HG02973 (cell line): ENCODE measurements around the gene SDK2.

ENCODE experiments used
- ATAC-seq: cut with Tn5 transposase; IDR thresholded peaks from one replicate; pipeline ENCODE4 v1.9.1; 2021; ENCODE audit warnings: moderate library complexity; ENCODE audit not compliant: unreplicated experiment

SDK2 gene

DNA sequence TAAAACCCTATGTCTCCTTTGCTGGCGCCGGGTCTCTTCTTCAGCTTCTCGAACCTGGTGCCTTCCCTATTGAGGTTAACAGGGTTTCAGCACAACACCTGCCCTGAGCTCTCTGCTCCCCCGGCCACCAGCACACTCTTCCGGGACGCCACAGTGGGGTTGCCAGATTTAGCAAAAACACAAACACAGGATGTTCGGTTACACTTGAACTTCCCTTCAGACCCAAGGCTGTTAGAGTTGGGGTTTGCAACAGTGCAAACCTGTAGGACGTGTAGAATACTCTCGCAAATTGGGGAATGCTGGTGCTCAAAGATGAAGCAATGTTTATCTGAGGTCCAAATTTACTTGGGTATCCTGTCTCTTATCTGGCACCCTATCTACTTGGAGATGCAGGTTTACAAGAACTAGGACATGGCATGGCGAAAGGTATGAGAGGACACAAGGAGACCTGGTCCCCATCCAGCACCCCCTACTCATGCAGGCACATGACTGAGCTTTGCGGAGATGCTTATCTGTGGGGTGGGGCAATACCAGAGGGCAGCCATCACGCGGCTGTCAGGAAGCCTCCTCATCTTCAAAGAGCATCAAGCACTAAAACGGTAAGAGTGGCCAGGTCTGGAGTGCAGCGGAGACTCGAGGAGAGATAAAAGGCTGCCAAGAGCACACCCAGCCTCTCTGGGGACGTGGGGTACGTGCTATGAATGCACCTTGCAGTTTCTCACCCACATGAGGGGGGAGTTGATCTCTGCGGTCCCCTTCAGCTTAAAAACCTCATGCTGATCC lies 52.8 kb downstream of the SDK2 start:
- peak; percentile 62 for ATAC-seq

GRCh38 chr17:73589363-73589980 lies 54.8 kb downstream of the SDK2 start:
- ATAC-seq = no peak

GRCh38 chr17:73588891-73589290 lies 55.4 kb downstream of the SDK2 start:
- ATAC-seq = no peak

GRCh38 chr17:73588301-73588846 lies 55.9 kb downstream of the SDK2 start:
- ATAC-seq = no peak

DNA sequence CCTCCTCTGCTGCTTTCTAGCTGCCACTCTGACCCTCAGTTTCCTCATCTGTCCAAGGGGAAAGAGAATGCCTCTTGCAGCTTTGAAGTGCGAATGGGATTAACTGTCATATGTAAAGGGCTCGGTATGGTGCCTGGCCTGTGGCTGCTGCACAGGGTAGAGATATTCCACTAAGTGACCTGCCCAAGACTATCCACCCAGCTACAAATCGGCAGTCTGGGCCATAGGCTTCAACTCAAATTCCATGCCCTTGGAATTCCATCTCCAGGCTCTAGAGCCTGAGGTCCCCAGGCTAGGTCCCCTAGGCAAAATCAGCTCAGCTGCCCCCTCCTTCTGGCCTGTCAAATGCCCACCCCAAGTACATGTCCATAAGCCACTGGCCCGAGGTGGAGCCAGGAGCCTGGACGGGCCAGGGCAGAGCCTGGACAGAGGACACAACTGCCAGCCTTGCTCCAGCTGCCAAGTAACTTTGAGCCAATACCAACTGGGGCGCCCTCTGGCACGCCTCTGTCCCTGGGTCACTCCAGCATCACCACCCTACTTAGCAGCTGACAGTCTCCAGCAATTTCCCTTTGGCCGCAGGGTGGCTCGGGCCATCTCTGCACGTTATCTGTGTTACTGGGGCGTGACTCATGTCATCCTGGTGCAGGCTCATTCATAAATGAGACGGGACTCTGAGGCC lies 57.2 kb downstream of the SDK2 start:
- no peak for ATAC-seq

DNA sequence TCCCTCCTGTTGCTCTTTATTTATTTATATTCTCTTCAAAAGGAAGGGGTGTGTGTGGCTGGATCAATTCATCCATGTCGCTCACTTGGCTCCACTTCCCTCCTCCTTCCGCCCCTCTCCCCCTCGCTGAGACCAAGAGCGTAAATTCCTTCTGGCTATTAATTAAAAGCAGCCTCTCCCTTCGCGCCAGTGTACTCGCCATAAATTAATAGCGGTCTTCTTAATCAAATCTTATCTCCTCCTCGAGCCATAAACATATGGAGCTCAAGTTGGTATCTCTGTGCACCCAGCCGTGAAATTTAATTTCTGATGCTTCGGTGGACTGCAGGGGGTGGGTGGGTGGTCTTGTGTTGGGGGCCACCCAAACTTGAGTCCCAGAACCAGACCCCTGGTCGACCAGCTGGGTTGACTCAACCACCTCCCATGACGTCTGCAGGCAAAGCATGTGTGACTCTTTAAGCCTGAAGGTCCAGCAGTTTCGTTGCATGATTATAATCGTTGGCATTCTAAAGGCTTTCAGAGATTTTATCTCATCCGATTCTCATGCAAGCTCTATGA lies 57.9 kb downstream of the SDK2 start:
- ATAC-seq = no peak

DNA sequence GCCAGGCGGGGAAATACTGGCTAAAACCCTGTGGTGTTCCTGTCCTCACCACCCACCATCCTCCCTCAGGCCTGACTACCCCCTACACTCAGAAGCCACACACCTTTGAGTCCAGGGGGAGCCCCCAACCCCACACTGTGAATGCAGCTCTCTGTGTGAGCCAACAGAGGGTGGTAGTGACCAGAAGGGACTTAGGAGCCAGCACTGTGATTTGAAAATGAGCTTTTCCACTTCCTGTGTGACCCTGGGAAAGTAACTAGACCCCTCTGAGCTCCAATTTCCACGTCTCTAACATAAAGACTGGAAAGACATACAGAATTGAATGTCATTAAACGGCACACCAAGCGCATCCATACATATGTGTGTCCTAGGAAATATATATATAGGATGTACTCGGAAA lies 58.7 kb downstream of the SDK2 start:
- no peak for ATAC-seq

GRCh38 chr17:73584987-73585386 lies 59.3 kb downstream of the SDK2 start:
- no peak for ATAC-seq

GRCh38 chr17:73584049-73584448 lies 60.2 kb downstream of the SDK2 start:
- ATAC-seq = no peak

DNA sequence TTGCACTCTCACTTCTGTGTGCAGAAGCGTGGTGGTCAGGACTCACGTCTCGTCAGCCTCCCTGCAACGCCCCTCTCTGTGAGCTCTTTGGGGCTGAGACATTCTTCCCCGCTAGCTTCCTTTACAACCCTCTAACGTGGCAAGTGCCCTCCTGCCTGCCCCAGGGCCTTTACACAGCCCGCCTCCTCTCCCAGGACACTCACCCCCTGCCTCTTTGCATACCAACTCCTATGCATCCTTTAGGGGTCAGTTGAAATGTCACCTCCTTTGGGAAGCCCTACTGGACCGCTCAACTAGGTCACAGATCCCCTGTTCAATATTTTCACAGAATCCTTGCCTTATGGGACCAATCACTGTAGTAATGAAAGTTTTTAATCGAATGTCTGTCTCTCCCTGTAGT lies 61.4 kb downstream of the SDK2 start:
- no peak for ATAC-seq

GRCh38 chr17:73582359-73582758 lies 61.9 kb downstream of the SDK2 start:
- no peak for ATAC-seq

DNA sequence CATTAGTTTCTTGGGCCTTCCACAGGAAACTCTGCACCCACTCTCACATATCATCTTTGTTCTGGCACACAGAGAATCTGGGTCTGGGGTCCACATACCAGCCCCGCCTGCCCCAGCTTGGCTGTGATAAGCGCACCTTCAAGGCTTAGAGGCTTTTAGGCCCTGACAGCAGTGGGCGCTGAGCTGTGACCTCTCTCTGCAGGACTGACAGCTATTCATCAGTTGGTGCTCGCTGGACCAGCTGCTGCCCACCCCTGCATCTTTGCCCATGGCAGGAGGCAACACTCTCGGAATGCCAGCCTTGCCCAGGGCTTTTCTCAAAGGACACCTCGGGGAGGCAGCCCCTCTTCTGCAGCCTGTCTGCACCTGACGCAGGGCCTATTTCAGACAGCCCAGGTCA lies 62.9 kb downstream of the SDK2 start:
- ATAC-seq = no peak

DNA sequence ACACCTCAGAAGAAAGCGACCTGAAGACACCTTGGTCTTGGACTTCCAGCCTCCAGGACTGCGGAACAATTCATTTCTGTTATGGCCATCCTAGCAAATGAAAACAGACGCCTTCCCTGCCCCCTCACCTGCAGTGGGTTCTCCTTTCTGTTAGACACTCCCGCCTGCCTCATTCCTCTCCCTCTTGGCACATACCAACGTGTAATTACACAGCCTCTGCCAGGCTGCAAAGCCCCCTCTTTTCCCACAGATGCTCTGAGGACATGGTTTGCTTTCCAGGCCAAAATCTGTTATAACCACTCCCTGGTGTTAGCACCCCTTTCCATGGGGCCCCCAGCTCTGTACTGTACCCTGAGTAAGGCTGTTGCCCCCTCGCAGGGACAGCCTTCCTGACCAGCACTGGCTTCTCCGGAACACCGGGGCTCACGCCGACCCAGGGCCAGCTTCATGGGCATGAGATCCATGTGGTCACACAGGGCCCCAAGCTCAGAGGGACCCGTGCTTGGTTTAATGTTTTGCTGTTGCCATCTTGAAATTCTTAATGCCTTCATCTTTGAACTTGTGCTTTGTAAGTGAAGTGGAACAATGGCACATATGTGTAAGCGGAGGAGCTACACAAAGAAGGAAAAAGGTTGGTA lies 64.1 kb downstream of the SDK2 start:
- no peak for ATAC-seq

DNA sequence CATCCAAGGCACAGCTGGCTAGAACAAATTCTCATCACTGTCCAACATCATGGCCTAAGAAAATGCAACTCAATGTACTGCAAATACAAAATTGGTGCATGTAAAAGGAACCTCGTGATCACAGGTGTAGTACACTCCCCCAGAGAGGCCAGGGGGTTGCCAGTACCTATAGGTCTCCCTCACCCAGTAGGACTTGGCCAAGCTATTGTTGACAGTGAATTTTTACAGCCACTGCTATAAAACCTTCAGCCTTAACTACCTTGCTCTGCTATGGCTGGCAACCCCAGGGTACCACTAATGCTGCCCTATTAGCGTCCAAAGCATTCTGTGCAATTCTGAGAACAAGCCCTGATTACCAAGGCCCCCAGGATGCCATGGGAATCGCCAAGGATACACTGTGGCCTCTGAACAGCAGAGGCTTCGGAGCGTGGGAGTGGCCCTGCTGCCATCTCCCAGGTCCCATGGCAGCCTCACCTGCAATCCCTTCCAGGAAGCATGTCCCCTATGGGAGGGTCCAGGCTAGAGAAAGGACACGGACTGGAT lies 67.6 kb downstream of the SDK2 start:
- no peak for ATAC-seq

- ATAC-seq = no peak
Measured at GRCh38 chr17:73575470-73576221, 68.6 kb downstream of the SDK2 start.

GRCh38 chr17:73571511-73572130 lies 72.6 kb downstream of the SDK2 start:
- no peak for ATAC-seq

GRCh38 chr17:73569762-73570319 lies 74.4 kb downstream of the SDK2 start:
- no peak for ATAC-seq

DNA sequence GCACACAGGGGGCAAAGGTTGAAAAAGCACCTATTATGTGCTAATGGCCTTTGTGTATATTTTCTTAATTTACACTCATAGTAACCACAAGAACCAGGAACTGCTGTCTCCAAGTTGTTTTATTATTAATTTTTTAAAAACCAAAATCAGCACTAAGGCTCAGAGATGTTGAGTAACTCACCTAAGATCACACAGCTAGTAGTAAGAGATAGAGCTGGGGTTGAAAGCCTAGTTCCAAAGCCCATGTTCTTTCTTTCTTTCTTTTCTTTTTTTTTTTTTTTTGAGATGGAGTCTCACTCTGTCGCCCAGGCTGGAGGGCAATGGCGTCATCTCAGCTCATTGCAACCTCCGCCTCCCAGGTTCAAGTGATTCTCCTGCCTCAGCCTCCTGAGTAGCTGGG lies 75.3 kb downstream of the SDK2 start:
- no peak for ATAC-seq
